Kasumi-1 (cell line): ENCODE measurements around the gene RSF1.
"Not testable (repeated sequence)": the region's sequence is repeated elsewhere in the genome, so short reads cannot be mapped to it uniquely, and the experiment has no call there.

Experiments
- DNase-seq, 2 experiments: peaks; one replicate each; lab custom pipeline; 2025; lab: John Stamatoyannopoulos, UW

RSF1 gene

GRCh38 chr11:77820565-77821348 lies at the start of gene RSF1, which contains the start of gene AAMDC:
TSS of gene RSF1 (minus strand) at chr11:77820722. CDS start at chr11:77820714, 8 bp downstream.
TSS of gene AAMDC (plus strand) at chr11:77821144. CDS start at chr11:77842497, 21,353 bp downstream.
- peak; percentile 99 for DNase-seq

- no peak for DNase-seq
These were observed 48.2 kb upstream of the RSF1 start for GRCh38 chr11:77868744-77869143.

GRCh38 chr11:77866336-77866735 lies 45.8 kb upstream of the RSF1 start:
- no peak for DNase-seq

- DNase-seq, result no peak
These were observed 45.3 kb upstream of the RSF1 start for GRCh38 chr11:77865805-77866204.

- DNase-seq, result not testable (repeated sequence)
These were observed 40.9 kb upstream of the RSF1 start for GRCh38 chr11:77861444-77861843.

- not testable (repeated sequence) for DNase-seq
These were observed 37.5 kb upstream of the RSF1 start for GRCh38 chr11:77857906-77858457.

- no peak for DNase-seq
These were observed 34.3 kb upstream of the RSF1 start for GRCh38 chr11:77854838-77855237.

GRCh38 chr11:77851503-77851902 lies 31.0 kb upstream of the RSF1 start:
- no peak for DNase-seq

GRCh38 chr11:77843700-77844099 lies 23.2 kb upstream of the RSF1 start:
- not testable (repeated sequence) for DNase-seq

- DNase-seq, result no peak
These were observed 22.1 kb upstream of the RSF1 start for GRCh38 chr11:77842441-77843121.

GRCh38 chr11:77833302-77833701 lies 12.8 kb upstream of the RSF1 start:
- no peak for DNase-seq

- DNase-seq, result no peak
These were observed 8.4 kb upstream of the RSF1 start for GRCh38 chr11:77828926-77829325.

GRCh38 chr11:77823775-77824174 lies 3.3 kb upstream of the RSF1 start:
- no peak for DNase-seq

GRCh38 chr11:77822126-77822525 lies 1.6 kb upstream of the RSF1 start:
- DNase-seq, result not testable (repeated sequence)

GRCh38 chr11:77821349-77821851 lies 878 bp upstream of the RSF1 start:
- DNase-seq, result peak in 1 of 2 experiments; percentile 51

GRCh38 chr11:77819921-77820564 lies 479 bp downstream of the RSF1 start:
- DNase-seq, result no peak

GRCh38 chr11:77819411-77819920 lies 1.1 kb downstream of the RSF1 start:
- peak; percentile 89 to 93 for DNase-seq

GRCh38 chr11:77815459-77815858 lies 5.1 kb downstream of the RSF1 start:
- no peak for DNase-seq

- DNase-seq, result peak in 1 of 2 experiments; percentile 8
These were observed 5.7 kb downstream of the RSF1 start for GRCh38 chr11:77814848-77815247.

GRCh38 chr11:77813256-77813655 lies 7.3 kb downstream of the RSF1 start:
- no peak for DNase-seq

GRCh38 chr11:77806993-77807392 lies 13.5 kb downstream of the RSF1 start:
- DNase-seq, result no peak

GRCh38 chr11:77806415-77806814 lies 14.1 kb downstream of the RSF1 start:
- DNase-seq, result no peak
